Panc1 (cell line): Measurements from ENCODE around the gene PRKG1.

ENCODE experiments used
- CTCF ChIP-seq: fragments of 450-650 bp; IDR thresholded peaks from 2 replicates; pipeline ENCODE4 v1.5.1; 2017; ENCODE audit warnings: mild to moderate bottlenecking
- REST ChIP-seq, 2 experiments: IDR thresholded peaks; 2 replicates each; pipeline ENCODE4 v1.6.1; 2011 to 2012; ENCODE audit warnings: low read depth in 2 of 2, control low read depth in 1 of 2, low read length in 1 of 2, mild to moderate bottlenecking in 1 of 2, moderate library complexity in 1 of 2; ENCODE audit not compliant: insufficient read depth in 1 of 2

GRCh38 chr10:51260376-51260775 is 186.1 kb downstream of the PRKG1 start:
- TF ChIP-seq CTCF (no peak), REST (IDR thresholded peaks at IDR 0.05; ENCODE audit: insufficient read depth in 1 of 2, low read depth in 2 of 2, low read length in 1 of 2) (no peak)
